Loucy (cell line): ENCODE data around the gene RPL5.

Experiments
- EZH2phosphoT487 ChIP-seq: fragments of 200-600 bp; IDR thresholded peaks from 2 replicates; pipeline ENCODE4 v1.6.1; 2018; ENCODE audit warnings: antibody characterized with exemption, mild to moderate bottlenecking, moderate library complexity, borderline replicate concordance
- TF ChIP-seq, protein P1 (sequence below): fragments of 200-600 bp; sonication (generic); conservative IDR thresholded peaks from 2 replicates; pipeline ENCODE4 v1.5.1; 2014; ENCODE audit warnings: mild to moderate bottlenecking, antibody characterized with exemption, low read length

- TF ChIP-seq, protein P1, sequence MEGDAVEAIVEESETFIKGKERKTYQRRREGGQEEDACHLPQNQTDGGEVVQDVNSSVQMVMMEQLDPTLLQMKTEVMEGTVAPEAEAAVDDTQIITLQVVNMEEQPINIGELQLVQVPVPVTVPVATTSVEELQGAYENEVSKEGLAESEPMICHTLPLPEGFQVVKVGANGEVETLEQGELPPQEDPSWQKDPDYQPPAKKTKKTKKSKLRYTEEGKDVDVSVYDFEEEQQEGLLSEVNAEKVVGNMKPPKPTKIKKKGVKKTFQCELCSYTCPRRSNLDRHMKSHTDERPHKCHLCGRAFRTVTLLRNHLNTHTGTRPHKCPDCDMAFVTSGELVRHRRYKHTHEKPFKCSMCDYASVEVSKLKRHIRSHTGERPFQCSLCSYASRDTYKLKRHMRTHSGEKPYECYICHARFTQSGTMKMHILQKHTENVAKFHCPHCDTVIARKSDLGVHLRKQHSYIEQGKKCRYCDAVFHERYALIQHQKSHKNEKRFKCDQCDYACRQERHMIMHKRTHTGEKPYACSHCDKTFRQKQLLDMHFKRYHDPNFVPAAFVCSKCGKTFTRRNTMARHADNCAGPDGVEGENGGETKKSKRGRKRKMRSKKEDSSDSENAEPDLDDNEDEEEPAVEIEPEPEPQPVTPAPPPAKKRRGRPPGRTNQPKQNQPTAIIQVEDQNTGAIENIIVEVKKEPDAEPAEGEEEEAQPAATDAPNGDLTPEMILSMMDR: no peak
- TF ChIP-seq EZH2phosphoT487: no peak
Measured at GRCh38 chr1:92797297-92797696, 34.5 kb upstream of the RPL5 start.
